Epithelial cell of esophagus (primary cell): ENCODE data around the gene GJB2.

Experiments
- DNase-seq: peaks from one replicate; pipeline ENCODE4 v3.0.0; 2010; ENCODE audit warnings: low read depth
- H3K4me3 ChIP-seq: 2 replicates; pipeline ENCODE4 v1.5.1; 2011; ENCODE audit warnings: mild to moderate bottlenecking, low read length, control low read depth
- TF ChIP-seq, protein P1 (sequence below): IDR thresholded peaks from 2 replicates; pipeline ENCODE4 v1.5.1; 2011; ENCODE audit warnings: low read depth, mild to moderate bottlenecking, low read length, control low read depth, inconsistent platforms; ENCODE audit not compliant: insufficient read depth; ENCODE audit errors: missing control alignments

The GJB2 gene

GRCh38 chr13:20177049-20177831, 15.5 kb downstream of the GJB2 start:
- DNase-seq = no peak
- H3K4me3 ChIP-seq = no peak overlapping the region
- TF ChIP-seq, protein P1, sequence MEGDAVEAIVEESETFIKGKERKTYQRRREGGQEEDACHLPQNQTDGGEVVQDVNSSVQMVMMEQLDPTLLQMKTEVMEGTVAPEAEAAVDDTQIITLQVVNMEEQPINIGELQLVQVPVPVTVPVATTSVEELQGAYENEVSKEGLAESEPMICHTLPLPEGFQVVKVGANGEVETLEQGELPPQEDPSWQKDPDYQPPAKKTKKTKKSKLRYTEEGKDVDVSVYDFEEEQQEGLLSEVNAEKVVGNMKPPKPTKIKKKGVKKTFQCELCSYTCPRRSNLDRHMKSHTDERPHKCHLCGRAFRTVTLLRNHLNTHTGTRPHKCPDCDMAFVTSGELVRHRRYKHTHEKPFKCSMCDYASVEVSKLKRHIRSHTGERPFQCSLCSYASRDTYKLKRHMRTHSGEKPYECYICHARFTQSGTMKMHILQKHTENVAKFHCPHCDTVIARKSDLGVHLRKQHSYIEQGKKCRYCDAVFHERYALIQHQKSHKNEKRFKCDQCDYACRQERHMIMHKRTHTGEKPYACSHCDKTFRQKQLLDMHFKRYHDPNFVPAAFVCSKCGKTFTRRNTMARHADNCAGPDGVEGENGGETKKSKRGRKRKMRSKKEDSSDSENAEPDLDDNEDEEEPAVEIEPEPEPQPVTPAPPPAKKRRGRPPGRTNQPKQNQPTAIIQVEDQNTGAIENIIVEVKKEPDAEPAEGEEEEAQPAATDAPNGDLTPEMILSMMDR = no peak

DNA sequence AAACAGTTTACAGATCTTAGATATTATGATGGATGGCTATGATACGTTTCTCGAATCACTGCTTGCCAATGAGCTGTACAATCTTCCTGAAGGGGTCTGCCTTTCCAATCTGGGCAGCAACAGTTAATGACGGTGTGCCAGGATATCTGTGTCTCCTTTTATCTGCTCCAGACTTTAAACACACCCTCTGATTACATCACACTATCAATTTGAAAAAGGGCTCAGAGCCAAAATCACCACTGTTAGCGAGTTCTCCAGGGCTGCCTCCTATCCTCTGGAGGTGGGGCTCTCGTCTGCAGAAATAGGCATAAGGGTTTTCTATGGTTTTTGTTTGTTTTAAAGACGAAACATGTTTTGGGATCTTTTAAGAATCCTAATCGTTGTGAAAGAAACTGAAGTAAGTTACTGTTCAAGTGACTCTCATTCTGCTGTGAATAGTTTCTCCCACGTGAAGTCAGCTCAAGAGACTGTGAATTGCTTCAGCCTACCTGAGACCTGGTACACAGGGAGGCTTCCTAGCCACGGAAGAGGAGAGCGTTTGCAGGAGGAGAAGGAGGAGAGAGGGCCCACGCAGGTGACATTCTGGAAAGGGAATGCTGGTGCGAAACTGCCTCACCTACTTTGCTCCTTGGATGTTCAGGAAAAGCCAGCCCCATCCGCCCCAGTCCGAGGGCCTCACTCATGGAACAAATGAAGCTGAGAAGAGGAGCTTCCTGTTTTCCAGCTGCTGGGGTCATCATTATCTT, 16.7 kb downstream of the GJB2 start:
- no peak overlapping the region for H3K4me3 ChIP-seq
- TF ChIP-seq, protein P1 = no peak
- no peak for DNase-seq

DNA sequence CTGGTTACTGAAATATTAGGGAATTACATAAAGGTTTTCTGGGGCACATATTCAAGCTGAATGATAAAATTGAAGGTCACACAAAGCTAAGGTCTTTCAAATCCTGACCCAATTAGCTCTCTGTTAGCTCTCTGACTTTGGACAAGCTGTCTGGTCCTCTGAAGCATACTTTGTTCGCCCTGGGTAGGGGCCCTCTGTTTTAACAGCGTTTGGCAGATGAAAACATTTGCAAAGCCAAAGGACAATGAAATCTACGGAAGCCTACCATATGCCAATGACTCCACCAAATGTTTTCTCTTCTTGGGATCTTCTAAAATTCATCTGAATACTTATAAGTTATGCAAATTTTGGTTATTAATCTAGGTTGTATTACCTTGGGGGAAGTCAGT, 17.3 kb downstream of the GJB2 start:
- TF ChIP-seq, protein P1 = no peak
- DNase-seq = no peak
- no peak overlapping the region for H3K4me3 ChIP-seq

DNA sequence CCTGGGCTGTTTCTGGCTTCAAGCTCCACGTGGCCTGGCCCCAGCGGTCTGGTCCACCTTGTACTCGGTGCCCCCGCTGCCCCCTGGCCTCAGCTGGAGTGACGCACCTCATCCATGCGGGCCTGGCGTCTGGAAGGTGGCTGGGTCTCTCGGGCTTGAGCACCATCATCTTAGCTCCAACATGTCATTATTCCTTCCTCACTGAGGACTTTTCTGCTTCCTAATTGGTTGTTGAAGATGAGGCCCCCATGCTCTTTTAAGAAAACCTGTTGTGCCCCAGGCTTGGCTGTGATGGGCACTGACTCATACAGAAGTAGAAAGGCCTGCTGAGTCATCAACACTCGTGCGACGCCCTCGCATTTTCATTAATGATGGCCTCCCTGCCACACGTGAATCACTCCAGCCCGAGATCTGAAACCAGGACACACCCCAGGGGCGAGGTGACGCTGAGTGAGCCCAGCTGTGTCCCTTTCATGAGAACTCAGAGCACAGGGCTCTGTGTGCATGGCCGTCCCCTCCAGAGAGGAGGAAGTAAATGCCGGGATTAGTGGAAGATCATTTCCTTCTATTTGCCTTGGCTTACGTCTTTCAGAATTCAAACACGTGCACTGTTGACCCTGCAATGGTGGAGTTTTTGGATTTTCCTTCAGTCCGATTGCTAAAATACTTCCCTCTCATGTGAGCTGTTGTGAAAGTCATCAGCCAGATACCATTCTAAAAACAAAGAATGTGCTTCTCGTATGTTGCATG, 17.9 kb downstream of the GJB2 start:
- H3K4me3 ChIP-seq = no peak overlapping the region
- DNase-seq = peak; percentile 99
- TF ChIP-seq, protein P1 = no peak

GRCh38 chr13:20173116-20173746, 19.5 kb downstream of the GJB2 start:
- no peak overlapping the region for H3K4me3 ChIP-seq
- TF ChIP-seq, protein P1 = no peak
- no peak for DNase-seq

DNA sequence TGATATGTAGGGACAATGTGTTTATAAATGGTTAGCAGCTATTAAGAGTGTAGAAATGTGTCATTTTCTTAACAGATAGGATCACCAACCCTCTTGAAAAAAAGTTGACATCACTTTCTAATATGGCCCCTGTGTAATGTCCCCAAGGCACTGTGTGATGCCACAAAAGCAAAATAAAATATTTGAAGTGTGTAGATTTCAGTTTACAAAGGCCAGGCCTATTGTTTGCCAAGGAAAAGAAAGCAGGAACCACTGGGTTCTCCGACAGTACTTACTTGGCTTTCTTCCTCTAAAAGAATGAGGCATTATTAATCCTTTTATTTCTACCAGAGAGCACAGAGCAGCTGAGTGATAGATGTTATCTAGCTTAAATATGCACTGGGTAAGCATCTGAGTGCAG, 21.4 kb downstream of the GJB2 start:
- H3K4me3 ChIP-seq = no peak overlapping the region
- TF ChIP-seq, protein P1 = no peak
- DNase-seq = no peak
